ENCODE data around the gene STX8. TPM values are rescaled to one million over a fixed set of nuclear protein-coding genes. Genes with fewer than 3 reads are reported as not detected.

The STX8 gene
- total RNA-seq, 1 experiment from 2014 or later = 50.3 TPM

GRCh38 chr17:9553181-9553580 is 22.4 kb downstream of the STX8 start:
- ChIA-PET POLR2A (no interaction called here), CTCF (no interaction called here)
- no TSS peak for BruUV-seq (replicated peaks)
- ATAC-seq (no peak), DNase-seq (ENCODE audit: low read depth, low spot score) (no peak)
- Histone ChIP-seq H3K4me1 (ENCODE audit: control insufficient read depth, insufficient read depth, low read length) (no peaks in the 10 kb centered on the region), H3K4me3 (ENCODE audit: low read depth in 2 of 2, low read length in 2 of 2) (no peak overlapping the region), H3K27me3 (ENCODE audit: control insufficient read depth, insufficient read depth, low read length) (no peaks in the 10 kb centered on the region), H3K36me3 (ENCODE audit: control insufficient read depth, insufficient read depth, low read length) (no peaks in the 10 kb centered on the region), H3K27ac (ENCODE audit: low read length) (no peak overlapping the region), H3K9me3 (ENCODE audit: control insufficient read depth, insufficient read depth, low read depth, low read length) (no peaks in the 10 kb centered on the region)
- intact Hi-C loops (cut with micrococcal nuclease; ENCODE audit: unreplicated experiment) = no loop called here
- in situ Hi-C loops (cut with HindIII; ENCODE audit: low pct_unique_long_range_greater_than_20kb, low sequenced_read_pairs) = no loop called here
- TF ChIP-seq POLR2AphosphoS5 (IDR thresholded peaks at IDR 0.05; ENCODE audit: low read depth, low read length) (no peak), CTCF (IDR thresholded peaks at IDR 0.05) (no peak), TCF7L2 (IDR thresholded peaks at IDR 0.05; ENCODE audit: low read depth, low read length) (no peak), REST (IDR thresholded peaks at IDR 0.05; ENCODE audit: insufficient read depth in 1 of 2, low read depth in 2 of 2, low read length in 1 of 2) (no peak), SIN3A (IDR thresholded peaks at IDR 0.05; ENCODE audit: borderline replicate concordance, insufficient read depth, low read depth, low read length) (no peak)

GRCh38 chr17:9549215-9549614 is 26.4 kb downstream of the STX8 start:
- DNase-seq (ENCODE audit: low read depth, low spot score) (no peak), ATAC-seq (no peak)
- CTCF ChIA-PET = no interaction called here
- BruUV-seq (replicated peaks) = no TSS peak
- no peaks in the 10 kb centered on the region for H3K27me3 ChIP-seq (ENCODE audit: control insufficient read depth, insufficient read depth, low read length)
- H3K27ac ChIP-seq (ENCODE audit: low read length) = no peak overlapping the region
- no peak for TF ChIP-seq TCF7L2 (IDR thresholded peaks at IDR 0.05; ENCODE audit: low read depth, low read length)
- no peak for TF ChIP-seq SIN3A (IDR thresholded peaks at IDR 0.05; ENCODE audit: borderline replicate concordance, insufficient read depth, low read depth, low read length)
- no peak for TF ChIP-seq REST (IDR thresholded peaks at IDR 0.05; ENCODE audit: insufficient read depth in 1 of 2, low read depth in 2 of 2, low read length in 1 of 2)
- TF ChIP-seq CTCF (IDR thresholded peaks at IDR 0.05) = no peak
- TF ChIP-seq POLR2AphosphoS5 (IDR thresholded peaks at IDR 0.05; ENCODE audit: low read depth, low read length) = no peak
- H3K36me3 ChIP-seq (ENCODE audit: control insufficient read depth, insufficient read depth, low read length) = no peaks in the 10 kb centered on the region
- intact Hi-C loops (cut with micrococcal nuclease; ENCODE audit: unreplicated experiment) = no loop called here
- POLR2A ChIA-PET = no interaction called here
- in situ Hi-C loops (cut with HindIII; ENCODE audit: low pct_unique_long_range_greater_than_20kb, low sequenced_read_pairs) = no loop called here
- no peaks in the 10 kb centered on the region for H3K9me3 ChIP-seq (ENCODE audit: control insufficient read depth, insufficient read depth, low read depth, low read length)
- H3K4me3 ChIP-seq (ENCODE audit: low read depth in 2 of 2, low read length in 2 of 2) = no peak overlapping the region
- no peaks in the 10 kb centered on the region for H3K4me1 ChIP-seq (ENCODE audit: control insufficient read depth, insufficient read depth, low read length)
